Measurements from ENCODE around the gene AMBRA1.

DNA sequence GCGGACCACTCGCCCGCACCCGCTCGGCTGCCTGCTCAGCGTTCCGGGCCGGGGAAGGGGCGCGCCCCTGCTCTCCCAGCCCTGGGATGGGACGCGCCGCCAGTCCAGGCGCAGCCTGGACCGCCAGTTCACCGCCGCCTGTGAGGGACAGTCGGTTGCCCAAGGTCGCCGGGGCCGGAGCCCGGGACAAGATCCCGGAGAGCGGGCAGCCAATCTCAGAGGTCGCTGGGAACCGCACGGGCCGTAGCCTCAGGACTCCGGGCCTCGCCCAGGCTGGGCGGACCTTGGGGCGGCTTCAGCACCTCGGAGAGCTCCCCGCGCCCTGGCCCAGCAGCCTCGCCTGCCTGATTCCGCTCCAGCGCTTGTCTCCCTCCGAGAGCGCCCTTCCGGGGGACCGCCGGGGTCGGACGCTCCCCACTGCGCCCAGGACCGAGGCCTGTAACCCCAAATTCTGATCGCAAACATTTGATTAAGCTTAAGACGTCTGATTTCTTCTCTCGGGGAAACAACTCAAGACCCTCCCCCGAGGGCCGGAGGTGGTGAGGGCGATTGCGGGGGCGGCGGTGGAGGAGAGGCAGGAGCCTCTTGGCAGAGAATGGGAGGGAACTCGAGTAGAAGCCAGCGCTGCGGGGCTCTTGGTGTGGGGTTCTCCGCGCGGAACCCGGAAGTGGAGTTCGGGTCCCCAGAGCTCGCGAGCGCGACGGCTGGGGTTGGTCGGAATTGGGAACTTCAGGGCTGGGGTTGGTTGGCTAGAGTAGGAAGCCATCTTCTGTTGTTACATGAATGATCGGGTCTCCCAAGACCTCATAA, 201.2 kb downstream of the AMBRA1 start:
- TF ChIP-seq, protein P1, sequence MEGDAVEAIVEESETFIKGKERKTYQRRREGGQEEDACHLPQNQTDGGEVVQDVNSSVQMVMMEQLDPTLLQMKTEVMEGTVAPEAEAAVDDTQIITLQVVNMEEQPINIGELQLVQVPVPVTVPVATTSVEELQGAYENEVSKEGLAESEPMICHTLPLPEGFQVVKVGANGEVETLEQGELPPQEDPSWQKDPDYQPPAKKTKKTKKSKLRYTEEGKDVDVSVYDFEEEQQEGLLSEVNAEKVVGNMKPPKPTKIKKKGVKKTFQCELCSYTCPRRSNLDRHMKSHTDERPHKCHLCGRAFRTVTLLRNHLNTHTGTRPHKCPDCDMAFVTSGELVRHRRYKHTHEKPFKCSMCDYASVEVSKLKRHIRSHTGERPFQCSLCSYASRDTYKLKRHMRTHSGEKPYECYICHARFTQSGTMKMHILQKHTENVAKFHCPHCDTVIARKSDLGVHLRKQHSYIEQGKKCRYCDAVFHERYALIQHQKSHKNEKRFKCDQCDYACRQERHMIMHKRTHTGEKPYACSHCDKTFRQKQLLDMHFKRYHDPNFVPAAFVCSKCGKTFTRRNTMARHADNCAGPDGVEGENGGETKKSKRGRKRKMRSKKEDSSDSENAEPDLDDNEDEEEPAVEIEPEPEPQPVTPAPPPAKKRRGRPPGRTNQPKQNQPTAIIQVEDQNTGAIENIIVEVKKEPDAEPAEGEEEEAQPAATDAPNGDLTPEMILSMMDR (conservative IDR thresholded peaks at IDR 0.05; ENCODE audit: low read depth, low read length), result no peak
- TF ChIP-seq EZH2 (IDR thresholded peaks at IDR 0.05; ENCODE audit: low read length, unreplicated experiment) (no peak), EZH2phosphoT487 (IDR thresholded peaks at IDR 0.05; ENCODE audit: borderline replicate concordance, low read length) (no peak)
